Measurements from ENCODE around the gene ATP8B2. TPM values are rescaled to one million over a fixed set of nuclear protein-coding genes. Genes with fewer than 3 reads are reported as not detected.
"Not testable (repeated sequence)": the region's sequence is repeated elsewhere in the genome, so short reads cannot be mapped to it uniquely, and the experiment has no call there.

ATP8B2 gene
- total RNA-seq, 2 donors from 2014 or later = 34.1 to 41.5 TPM

GRCh38 chr1:154353966-154354365 lies 28.6 kb downstream of the ATP8B2 start:
- Histone ChIP-seq H3K9me3 (ENCODE audit: control insufficient read depth, low read length) (no peaks in the 10 kb centered on the region), H3K36me3 (ENCODE audit: control insufficient read depth, insufficient read depth, low read length) (peaks cover 4% of the 10 kb centered on the region), H3K9ac (ENCODE audit: extremely low read depth, low read length, poor library complexity, severe bottlenecking) (no peak overlapping the region), H3K27ac (ENCODE audit: low read depth, low read length) (no peak overlapping the region), H3K4me3 (ENCODE audit: low read length) (no peak overlapping the region), H3K27me3 (ENCODE audit: control insufficient read depth, insufficient read depth, low read length, poor library complexity, severe bottlenecking) (peaks cover 14% of the 10 kb centered on the region), H3K4me1 (ENCODE audit: control insufficient read depth, insufficient read depth, low read length) (peaks cover 7% of the 10 kb centered on the region)
- no peak for DNase-seq
- Mint-ChIP-seq H3K4me3 (no peak overlapping the region), H3K27me3 (ENCODE audit: insufficient read depth) (peaks cover 16% of the 10 kb centered on the region), H3K4me1 (peaks cover 25% of the 10 kb centered on the region), H3K36me3 (ENCODE audit: low read depth) (peaks cover 4% of the 10 kb centered on the region), H3K27ac (no peak overlapping the region), H3K9me3 (no peaks in the 10 kb centered on the region)
- no peak for TF ChIP-seq CTCF (conservative IDR thresholded peaks at IDR 0.05)
- 82 to 88% methylated on average over 2 to 5 of the region's 5 CpGs for WGBS, 2 experiments (ENCODE audit: insufficient coverage in 1 of 2, insufficient read length in 1 of 2)

GRCh38 chr1:154358519-154358918 lies 33.2 kb downstream of the ATP8B2 start:
- Histone ChIP-seq H3K36me3 (ENCODE audit: control insufficient read depth, insufficient read depth, low read length) (no peaks in the 10 kb centered on the region), H3K9ac (ENCODE audit: extremely low read depth, low read length, poor library complexity, severe bottlenecking) (no peak overlapping the region), H3K4me3 (ENCODE audit: low read length) (no peak overlapping the region), H3K9me3 (ENCODE audit: control insufficient read depth, low read length) (peaks cover 9% of the 10 kb centered on the region), H3K27me3 (ENCODE audit: control insufficient read depth, insufficient read depth, low read length, poor library complexity, severe bottlenecking) (no peaks in the 10 kb centered on the region), H3K27ac (ENCODE audit: low read depth, low read length) (no peak overlapping the region), H3K4me1 (ENCODE audit: control insufficient read depth, insufficient read depth, low read length) (peaks cover 7% of the 10 kb centered on the region)
- DNase-seq = no peak
- Mint-ChIP-seq H3K27ac (no peak overlapping the region), H3K4me3 (no peak overlapping the region), H3K9me3 (peaks cover 3% of the 10 kb centered on the region), H3K36me3 (ENCODE audit: low read depth) (no peaks in the 10 kb centered on the region), H3K27me3 (ENCODE audit: insufficient read depth) (peaks cover 4% of the 10 kb centered on the region), H3K4me1 (peaks cover 19% of the 10 kb centered on the region)
- 95 to 100% methylated on average over 7 to 8 of the region's 8 CpGs for WGBS, 2 experiments (ENCODE audit: insufficient coverage in 1 of 2, insufficient read length in 1 of 2)
- TF ChIP-seq CTCF (conservative IDR thresholded peaks at IDR 0.05) = no peak

GRCh38 chr1:154360288-154360687 lies 35.0 kb downstream of the ATP8B2 start:
- no peaks in the 10 kb centered on the region for H3K36me3 ChIP-seq (ENCODE audit: control insufficient read depth, insufficient read depth, low read length)
- Mint-ChIP-seq H3K9me3 (peaks cover 3% of the 10 kb centered on the region), H3K27ac (no peak overlapping the region), H3K27me3 (ENCODE audit: insufficient read depth) (peaks cover 2% of the 10 kb centered on the region), H3K4me1 (peaks cover 7% of the 10 kb centered on the region), H3K4me3 (no peak overlapping the region), H3K36me3 (ENCODE audit: low read depth) (no peaks in the 10 kb centered on the region)
- H3K9me3 ChIP-seq (ENCODE audit: control insufficient read depth, low read length) = peaks cover 9% of the 10 kb centered on the region
- no peak for TF ChIP-seq CTCF (conservative IDR thresholded peaks at IDR 0.05)
- H3K4me3 ChIP-seq (ENCODE audit: low read length) = no peak overlapping the region
- H3K4me1 ChIP-seq (ENCODE audit: control insufficient read depth, insufficient read depth, low read length) = no peaks in the 10 kb centered on the region
- no peaks in the 10 kb centered on the region for H3K27me3 ChIP-seq (ENCODE audit: control insufficient read depth, insufficient read depth, low read length, poor library complexity, severe bottlenecking)
- no peak overlapping the region for H3K9ac ChIP-seq (ENCODE audit: extremely low read depth, low read length, poor library complexity, severe bottlenecking)
- no peak overlapping the region for H3K27ac ChIP-seq (ENCODE audit: low read depth, low read length)
- DNase-seq = no peak

- H3K4me3 ChIP-seq (ENCODE audit: low read length); H3K9ac ChIP-seq (ENCODE audit: extremely low read depth, low read length, poor library complexity, severe bottlenecking); H3K4me1 ChIP-seq (ENCODE audit: control insufficient read depth, insufficient read depth, low read length); H3K27ac ChIP-seq (ENCODE audit: low read depth, low read length); H3K27me3 Mint-ChIP-seq (ENCODE audit: insufficient read depth); DNase-seq; H3K36me3 ChIP-seq (ENCODE audit: control insufficient read depth, insufficient read depth, low read length); H3K9me3 Mint-ChIP-seq; H3K9me3 ChIP-seq (ENCODE audit: control insufficient read depth, low read length); H3K4me3 Mint-ChIP-seq; H3K4me1 Mint-ChIP-seq; H3K27ac Mint-ChIP-seq; H3K36me3 Mint-ChIP-seq (ENCODE audit: low read depth); H3K27me3 ChIP-seq (ENCODE audit: control insufficient read depth, insufficient read depth, low read length, poor library complexity, severe bottlenecking): not testable (repeated sequence)
- 92 to 96% methylated on average over 2 to 5 of the region's 5 CpGs for whole genome bisulfite sequencing, 2 experiments (ENCODE audit: insufficient coverage in 1 of 2, insufficient read length in 1 of 2)
Observed at GRCh38 chr1:154360881-154361280, 35.6 kb downstream of the ATP8B2 start.
